Inflammatory macrophage (primary cell): ENCODE results near the gene PPM1J.
A peak's percentile ranks its signal among the peaks of the same experiment; 100 is the strongest.
"Not testable (repeated sequence)": the region's sequence is repeated elsewhere in the genome, so short reads cannot be mapped to it uniquely, and the experiment has no call there.

Source experiments
- DNase-seq, 2 donors: peaks; one replicate each; pipeline ENCODE4 v3.0.0-alpha.2; 2020 to 2022
- total RNA-seq, 18 experiments: gene quantifications; one replicate each; lab custom pipeline; 2026; ENCODE audit warnings: mixed read lengths in 6 of 18, inconsistent platforms in 2 of 18; lab: John Stamatoyannopoulos, UW

The PPM1J gene, protein sequence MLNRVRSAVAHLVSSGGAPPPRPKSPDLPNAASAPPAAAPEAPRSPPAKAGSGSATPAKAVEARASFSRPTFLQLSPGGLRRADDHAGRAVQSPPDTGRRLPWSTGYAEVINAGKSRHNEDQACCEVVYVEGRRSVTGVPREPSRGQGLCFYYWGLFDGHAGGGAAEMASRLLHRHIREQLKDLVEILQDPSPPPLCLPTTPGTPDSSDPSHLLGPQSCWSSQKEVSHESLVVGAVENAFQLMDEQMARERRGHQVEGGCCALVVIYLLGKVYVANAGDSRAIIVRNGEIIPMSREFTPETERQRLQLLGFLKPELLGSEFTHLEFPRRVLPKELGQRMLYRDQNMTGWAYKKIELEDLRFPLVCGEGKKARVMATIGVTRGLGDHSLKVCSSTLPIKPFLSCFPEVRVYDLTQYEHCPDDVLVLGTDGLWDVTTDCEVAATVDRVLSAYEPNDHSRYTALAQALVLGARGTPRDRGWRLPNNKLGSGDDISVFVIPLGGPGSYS
- 0.16 to 0.68 (median 0.29) reads per million in 18 experiments for total RNA-seq

DNA sequence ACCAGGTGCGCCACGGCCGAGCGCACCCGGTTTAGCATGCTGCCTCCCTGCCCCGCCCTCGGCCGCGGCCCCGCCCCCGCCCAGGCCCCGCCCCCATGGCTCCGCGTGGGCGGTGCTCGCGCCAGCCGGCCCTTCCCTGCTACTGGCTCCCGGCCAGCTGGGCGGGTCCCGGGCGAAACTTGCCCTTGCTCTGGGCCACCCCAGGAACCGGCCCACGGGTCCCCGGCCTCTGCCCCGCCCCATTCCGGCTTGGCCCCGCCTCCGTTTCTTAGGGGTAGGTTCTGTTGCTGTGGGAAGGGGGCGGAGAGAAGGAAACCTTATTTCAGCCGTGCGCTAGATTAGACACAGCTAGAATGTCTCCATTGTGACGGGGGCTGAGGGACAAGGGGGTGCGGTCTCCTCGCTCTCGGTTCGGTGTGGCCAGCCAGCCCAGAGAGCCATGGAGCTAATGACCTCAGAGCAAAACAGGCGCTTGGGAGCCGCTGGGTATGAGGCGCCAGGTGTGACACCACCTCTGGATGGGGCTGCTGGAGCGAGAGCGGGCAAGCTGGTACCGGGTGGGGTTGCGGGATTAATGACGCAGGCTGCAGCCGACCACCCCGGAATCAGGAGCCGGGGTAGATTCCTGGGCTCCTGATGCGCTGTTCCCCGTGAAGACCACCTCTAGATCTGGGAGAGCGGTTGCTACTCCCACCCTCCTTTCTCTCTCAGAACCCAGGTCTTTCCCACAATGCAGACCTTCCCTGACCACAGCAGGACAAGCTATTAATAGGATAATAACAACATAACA is at the start of gene PPM1J:
Gene PPM1J, minus strand, starts transcription at position 69 of the 790 bp plus-strand sequence. Its CDS starts 31 bp downstream, at position 38.
- DNase-seq = peak; percentile 98 to 99

DNA sequence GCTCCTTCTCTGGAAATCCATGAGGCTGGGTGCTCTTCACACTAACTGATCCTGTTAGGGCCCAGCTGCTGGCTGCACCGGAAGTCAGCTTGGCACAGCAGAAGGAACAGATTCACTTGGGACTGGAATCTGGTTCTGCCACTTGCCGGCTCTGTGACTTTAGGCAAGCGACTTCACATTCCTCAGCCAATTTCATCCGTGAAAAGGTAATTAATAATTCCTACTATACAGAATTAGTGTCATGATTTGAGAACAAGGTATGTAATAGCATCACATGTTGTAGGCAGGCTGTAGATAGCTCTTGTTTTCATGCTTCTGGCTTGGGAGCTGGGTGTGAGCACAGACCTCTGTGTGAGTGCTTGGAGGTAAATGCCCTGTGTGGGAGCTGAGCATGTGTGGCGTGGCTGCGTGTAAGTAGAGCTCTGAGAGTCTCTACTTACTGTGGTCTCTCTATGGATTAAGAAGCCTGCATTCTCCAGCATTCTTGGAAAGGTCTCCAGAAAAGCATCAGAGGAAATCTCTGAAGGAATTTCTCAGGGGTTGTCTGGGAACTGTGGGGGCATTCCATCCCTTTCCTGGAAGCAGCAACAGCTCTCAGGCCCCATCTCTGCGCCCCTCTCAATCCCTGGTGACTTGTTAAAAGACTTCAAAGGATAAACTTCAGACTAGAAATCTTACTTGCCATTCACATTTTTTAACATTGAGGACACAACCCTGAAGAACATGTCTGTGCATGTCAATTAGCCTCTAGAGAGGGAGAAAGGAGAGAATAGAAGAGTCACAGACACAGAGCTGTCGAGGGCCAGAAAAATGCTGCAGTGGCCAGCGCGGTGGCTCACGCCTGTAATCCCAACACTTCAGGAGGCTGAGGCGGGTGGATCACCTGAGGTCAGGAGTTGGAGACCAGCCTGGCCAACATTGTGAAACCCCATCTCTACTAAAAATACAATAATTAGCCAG is 47.7 kb upstream of the PPM1J start:
- no peak for DNase-seq

DNA sequence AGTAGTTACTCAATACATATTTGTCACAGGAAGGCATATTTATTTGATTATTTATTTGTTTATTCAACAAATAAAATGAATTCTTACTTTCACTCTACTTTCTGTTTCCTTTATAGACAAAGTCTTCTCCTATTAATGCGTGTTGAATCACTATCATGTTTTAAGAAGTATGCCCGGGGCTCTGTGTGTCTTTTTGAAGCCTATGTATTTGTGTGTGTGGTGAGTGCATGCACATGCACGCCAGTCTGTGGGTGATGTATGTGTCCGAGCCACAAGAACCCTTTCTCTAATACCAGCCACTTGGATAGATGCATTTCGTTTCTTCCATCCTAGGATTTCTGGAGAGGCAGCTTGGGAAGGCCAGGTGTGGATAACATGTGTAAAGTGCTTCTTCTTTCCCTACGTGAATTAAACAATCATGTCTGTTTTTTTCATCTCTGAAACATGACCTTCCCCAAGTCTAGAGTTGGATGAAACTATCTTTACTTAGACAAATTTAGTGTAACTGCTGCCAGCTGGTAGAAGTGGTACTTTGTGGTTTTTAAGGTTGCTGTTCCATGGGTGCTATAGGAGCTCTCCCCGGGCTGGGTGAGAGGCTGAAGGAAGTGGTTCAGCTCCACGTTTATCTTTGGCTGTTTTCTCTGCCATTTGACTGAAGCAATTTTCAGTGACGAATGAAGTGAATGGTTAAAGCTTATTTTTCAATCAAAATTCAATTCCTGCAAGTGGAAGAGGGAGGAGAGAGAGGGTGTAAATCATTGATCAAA is 46.8 kb upstream of the PPM1J start:
- no peak for DNase-seq

DNA sequence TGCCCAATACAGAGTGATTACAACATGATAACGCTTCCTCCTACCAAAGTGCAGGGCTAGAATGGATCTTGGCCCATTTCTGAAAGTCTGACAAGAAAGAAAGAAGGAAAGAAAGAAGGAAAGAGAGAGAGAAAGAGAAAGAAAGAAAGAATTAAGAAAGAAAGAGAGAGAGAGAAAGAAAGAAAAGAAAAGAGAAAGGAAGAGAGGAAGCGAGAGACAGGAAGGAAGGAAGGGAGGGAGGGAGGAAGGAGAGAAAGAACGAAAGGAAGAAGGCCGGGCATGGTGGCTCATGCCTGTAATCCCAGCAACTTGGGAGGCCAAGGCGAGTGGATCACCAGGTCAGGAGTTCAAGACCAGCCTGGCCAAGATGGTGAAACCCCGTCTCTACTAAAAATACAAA is 44.1 kb upstream of the PPM1J start:
- DNase-seq = no peak

DNA sequence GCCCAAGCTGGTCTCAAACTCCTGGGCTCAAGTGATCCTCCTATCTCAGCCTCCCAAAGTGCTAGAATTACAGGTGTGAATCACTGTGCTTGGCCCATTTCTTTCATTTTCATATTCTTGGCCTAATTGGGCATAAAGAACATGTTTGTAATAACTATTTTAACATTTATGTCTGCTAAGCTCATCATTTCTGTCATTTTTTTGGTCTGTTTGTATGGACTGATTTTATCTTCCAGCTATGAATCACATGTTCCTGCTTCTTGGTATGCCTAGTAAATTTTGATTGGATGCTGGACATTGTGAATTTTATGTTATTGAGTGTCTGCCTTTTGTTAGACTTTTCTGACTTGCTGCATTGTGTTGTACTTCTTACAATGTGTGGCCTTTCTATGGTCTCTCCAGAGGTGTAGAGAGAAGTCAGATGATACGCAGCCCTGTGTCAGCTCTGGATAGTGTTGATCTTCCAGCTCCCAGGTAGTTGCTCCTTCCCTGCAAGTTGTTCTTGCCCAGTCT is 39.0 kb upstream of the PPM1J start:
- no peak for DNase-seq

DNA sequence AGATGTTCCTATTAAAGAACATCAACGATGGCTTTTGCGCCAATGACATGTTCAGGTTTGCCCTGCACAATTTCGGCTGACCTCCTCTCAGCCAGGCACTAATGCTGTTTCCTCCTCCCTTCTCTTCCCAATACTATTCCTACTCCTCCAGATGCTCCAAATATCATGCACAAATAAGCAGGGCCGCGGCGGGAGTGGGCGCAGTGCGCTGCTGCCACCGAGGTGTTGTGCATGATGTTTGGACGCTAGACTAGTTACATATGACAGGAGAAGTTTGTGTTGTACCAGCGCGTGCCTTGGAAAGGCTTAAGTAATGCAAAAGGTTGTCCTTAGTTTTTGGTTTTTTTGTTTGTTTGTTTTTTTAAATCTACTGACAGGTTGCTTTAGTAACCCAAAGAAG is 33.3 kb upstream of the PPM1J start:
- DNase-seq = no peak

DNA sequence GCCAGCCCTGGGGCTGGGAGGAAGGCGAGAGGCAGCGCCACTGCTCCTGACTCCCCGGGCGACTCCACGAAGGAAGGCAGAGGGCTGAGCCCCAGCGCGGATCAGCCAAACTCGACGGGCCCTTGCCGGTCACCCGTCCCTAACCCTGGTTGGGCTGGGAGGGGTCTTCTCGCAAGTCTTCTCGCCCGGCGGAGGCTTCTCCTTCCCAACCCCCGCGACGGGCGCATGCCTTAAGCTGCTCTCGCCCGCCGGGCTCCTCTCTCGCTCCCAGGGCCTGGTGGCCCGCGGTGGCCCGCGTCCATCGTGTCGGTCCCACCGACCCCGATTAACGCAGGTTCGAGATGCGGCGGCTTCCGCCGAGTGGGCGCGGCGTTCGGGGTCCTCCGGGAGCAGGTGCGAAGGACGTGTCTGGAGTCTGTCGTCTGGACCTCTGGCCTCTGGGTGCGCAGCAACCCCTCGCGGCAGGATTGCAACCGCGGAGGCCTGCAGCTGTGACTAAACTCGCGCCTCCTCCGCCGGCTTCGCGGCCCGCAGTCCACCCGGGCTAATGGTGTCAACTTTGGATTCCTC is 29.0 kb upstream of the PPM1J start:
- peak in 1 of 2 donors; percentile 48 for DNase-seq

DNA sequence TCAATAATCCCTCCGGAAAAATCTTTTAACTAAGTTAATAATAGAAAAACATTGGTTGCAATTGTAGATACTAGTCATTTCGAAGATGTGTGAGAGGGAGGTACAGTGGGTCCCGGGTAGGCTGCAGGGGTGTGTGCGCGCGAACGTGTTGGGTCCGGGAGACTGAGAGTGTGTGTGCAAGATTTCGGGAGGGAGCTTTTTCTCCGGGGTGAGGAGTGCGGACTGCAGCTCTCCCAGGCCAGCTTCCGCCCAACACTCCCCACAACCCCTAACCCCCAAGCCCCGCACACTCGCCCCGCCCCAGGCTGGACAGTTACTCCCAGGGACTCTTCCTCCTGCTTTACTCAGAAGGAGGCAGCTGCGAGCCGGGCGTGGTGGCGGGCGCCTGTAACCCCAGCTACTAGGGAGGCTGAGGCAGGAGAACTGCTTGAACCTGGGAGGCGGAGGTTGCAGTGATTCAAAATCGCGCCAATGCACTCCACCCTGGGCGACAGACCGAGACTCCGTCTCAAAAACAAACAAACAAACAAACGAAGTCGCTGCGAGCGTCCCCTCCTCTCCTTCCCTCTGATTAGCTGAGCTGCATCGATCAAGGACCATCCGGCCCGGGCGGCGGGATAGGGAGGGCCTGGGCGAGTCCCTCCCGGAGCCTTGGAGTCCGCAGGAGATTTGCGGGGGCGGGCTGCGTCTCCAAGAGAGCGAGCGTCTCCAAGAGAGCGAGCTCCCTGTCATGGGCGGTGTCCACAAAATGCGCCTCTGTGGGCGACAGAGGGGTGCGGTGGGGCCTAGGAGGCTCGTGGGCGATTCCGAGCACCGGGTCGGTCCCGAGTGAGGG is 28.3 kb upstream of the PPM1J start:
- DNase-seq = peak in 1 of 2 donors; percentile 20

DNA sequence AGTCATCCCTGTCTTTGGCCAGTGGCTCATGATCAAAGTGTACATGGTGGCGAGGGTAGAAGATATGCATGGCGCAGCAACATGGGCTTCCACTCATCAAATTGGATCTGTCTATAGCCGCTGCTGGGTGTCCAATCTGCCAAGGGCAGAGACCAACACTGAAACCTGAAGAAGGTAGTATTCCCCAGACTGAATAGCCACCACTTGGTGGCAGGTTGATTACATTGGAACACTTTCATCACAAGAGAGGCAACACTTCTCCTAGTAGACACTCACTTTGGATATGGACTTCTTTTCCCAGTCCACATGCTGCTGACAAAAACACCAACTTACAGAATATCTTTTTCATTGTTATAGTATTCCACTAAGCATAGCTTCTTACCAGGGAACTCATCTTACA is 22.4 kb upstream of the PPM1J start:
- no peak for DNase-seq

DNA sequence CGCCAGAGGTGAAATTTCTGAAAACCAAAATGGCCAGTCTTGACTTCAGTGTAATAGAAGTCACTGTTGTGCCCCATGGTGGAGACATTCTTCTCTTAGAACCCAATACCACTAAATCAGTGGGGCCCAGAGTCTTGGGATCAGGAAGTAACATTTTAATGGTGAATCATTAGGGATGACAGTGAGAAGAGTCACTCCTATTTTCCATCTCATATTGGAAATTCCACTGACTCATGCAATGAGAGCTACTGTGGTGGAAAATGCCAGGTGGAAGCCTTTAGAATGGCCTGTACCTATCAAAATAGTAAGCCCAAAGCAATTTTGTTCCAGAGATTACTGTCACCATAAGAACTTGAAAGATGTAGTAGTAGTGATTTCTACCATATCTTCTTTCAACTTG is 20.6 kb upstream of the PPM1J start:
- DNase-seq = peak; percentile 12 to 33

DNA sequence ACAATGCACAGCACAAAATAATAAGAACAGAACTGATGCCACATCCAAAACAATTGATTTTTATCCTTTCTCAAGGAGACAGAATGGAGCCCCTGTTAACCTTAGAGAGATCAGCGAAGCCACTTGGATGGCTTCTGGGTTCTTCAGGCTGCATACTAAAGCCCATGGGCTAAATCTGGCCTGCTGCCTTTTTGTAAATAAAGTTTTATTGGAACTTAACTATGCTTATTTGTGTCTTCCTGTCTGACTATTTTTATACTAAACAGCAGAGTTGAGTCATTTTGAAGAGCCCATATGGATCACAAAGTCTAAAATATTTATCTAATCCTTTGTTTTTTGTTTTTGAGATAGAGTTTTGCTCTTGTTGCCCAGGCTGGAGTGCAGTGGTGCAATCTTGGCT is 16.3 kb upstream of the PPM1J start:
- DNase-seq = no peak

DNA sequence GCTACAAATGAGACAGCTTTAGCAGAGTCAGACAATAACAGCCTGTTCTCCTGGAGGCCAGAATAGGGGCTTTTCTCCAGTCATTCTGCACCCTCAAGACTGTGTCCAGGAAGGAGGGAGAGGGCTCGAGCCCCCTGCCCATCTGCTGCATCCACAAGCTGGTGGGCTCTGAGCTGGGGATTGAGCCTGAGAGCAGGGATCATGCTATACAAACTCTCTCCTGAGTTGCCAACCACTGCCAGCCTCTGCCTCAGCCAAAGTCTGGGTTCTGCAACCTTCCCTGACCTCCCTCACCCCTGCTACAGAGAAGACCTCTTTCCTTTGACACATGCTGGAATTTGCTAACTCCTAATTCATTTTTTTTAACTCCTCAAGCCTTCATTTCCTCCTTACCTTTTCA is 14.8 kb upstream of the PPM1J start:
- DNase-seq = no peak

DNA sequence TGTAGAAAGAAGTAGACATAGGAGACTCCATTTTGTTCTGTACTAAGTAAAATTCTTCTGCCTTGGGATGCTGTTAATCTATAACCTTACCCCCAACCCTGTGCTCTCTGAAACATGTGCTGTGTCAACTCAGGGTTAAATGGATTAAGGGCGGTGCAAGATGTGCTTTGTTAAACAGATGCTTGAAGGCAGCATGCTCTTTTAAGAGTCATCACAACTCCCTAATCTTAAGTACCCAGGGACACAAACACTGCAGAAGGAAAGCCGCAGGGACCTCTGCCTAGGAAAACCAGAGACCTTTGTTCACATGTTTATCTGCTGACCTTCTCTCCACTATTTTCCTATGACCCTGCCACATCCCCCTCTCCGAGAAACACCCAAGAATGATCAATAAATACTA is 13.9 kb upstream of the PPM1J start:
- DNase-seq = not testable (repeated sequence)

DNA sequence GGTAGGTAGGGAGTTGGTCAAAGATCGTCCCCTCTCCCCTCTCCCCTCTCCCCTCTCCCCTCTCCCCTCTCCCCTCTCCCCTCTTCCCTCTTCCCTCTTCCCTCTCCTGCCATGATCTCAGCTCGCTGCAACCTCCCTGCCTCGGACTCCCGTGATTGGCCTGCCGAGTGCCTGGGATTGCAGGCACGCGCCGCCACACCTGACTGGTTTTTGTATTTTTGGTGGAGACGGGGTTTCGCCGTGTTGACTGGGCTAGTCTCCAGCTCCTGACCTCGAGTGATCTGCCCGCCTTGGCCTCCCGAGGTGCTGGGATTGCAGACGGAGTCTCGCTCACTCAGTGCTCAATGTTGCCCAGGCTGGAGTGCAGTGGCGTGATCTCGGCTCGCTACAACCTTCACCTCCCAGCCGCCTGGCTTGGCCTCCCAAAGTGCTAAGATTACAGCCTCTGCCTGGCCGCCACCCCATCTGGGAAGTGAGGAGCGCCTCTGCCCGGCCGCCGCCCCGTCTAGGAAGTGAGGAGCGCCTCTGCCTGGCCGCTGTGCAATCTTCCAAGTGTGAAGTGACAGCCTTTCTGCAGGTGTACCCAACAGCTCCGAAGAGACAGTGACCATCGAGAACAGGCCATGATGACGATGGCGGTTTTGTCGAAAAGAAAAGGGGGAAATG is 13.3 kb upstream of the PPM1J start:
- not testable (repeated sequence) for DNase-seq

DNA sequence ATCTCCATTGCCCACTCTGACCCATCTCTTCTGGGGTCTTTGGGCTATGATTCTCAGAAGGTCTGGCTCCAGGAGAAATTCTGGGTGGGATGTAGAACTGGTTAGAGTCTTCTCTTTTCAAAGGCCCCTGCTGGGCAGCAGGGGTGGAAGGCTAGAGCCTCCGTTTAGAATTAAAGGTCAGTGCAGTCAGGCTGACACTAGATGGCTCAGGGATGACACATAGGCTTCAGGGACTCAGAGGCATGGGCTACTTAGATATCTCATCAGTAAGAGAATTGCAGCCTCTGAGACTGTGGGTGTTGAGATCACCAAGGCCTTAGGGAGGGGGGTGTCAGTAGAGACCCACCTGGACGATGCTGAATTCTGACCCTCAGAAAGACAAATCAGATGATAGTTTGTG is 12.6 kb upstream of the PPM1J start:
- no peak for DNase-seq

DNA sequence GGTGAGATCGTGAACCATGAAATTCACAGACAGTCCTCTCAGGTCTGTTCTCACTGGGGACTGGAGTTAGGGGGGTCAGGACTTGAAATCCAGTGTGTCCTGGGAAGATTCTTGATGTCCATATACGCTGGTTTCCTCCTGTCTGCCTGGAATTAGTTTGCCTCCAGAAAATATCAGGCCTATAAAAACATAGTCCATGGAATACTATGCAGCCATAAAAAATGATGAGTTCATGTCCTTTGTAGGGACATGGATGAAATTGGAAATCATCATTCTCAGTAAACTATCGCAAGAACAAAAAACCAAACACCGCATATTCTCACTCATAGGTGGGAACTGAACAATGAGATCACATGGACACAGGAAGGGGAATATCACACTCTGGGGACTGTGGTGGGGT is 9.1 kb upstream of the PPM1J start:
- DNase-seq = not testable (repeated sequence)

DNA sequence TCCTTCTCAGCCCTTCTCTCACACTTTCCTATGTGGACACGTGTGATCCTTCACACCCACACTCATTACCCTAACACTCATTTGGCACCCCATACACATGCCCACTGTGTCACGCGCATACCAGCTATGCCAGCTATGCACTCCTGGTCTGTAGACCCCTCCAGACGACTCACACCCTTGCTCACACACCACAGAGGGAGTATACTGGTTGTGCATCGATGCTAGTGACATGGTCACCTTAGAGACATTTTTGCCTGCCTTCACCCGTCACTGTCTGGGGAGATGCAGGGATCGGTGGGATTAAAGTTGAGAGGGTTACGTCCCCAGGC is 8.3 kb upstream of the PPM1J start:
- DNase-seq = no peak

DNA sequence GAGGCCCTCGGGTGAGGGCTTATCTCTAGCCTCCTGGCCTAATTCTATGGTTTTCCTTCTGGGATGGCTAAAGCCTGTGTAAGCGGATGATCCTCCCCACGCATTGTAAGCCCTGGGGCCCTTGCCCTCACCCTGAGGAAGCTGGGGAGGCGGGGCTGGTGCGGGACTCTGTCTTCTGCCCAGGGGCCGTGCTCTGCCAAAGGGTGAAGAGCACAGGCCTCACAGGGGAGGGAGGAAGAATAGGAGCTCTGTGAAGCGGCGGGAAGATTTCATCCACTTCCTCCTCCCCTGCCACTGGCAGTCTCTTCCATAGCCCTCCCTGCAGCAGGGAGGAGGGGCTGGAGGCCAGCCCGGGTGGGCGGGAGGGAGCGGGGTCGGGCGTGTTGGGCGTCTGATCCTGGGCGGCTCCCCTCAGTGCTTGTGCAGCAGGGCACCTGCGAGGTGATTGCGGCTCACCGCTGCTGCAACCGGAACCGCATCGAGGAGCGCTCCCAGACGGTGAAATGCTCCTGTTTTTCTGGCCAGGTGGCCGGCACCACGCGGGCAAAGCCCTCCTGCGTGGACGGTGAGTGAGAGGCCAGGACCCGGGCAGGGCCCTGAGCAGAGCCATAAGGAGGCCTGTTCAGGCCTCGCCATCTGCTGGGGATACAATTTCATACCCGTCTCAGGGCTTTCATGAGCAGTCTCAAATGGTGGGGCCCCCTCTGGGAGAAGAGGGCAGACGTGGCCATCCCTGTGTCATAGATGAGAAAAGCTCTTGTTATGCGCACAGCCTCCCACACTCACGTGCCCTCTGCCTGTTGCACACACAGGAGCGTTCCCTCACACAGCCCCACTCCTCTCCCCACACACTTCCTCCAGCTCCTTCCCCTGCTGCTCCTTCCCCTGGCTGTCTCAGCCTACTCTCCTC is 7.7 kb upstream of the PPM1J start:
- DNase-seq = peak; percentile 82 to 90
